Stimulated activated CD4-positive, alpha-beta T cell treated with anti-CD3 and anti-CD28 coated beads, Interleukin-2, amount 100 ng/mL, for 4 hours (primary cell): ENCODE data around the gene CFAP46.
A peak's percentile ranks its signal among the peaks of the same experiment; 100 is the strongest.

Experiments used
- DNase-seq: peaks from one replicate; pipeline ENCODE4 v3.0.0-alpha.2; 2020; ENCODE audit warnings: low read depth

CFAP46 gene

DNA sequence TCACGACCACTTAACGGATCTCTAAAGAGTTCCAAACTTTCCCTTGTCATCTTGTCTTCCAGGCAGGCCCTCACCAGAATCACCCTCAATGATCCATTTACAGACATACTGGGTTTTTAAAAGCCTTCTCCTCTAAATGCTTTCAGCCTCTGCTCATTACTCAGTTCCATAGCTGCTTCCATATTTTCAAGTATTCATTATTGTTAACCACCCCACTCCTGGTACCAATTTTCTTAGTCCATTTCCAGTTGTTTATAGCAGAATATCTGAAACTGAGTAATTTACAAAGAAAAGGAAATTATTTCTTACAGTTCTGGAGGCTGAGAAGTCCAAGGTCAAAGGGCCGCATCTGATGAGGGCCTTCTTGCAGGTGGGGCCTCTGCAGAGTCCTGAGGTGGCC lies 100.0 kb downstream of the CFAP46 start:
- no peak for DNase-seq

DNA sequence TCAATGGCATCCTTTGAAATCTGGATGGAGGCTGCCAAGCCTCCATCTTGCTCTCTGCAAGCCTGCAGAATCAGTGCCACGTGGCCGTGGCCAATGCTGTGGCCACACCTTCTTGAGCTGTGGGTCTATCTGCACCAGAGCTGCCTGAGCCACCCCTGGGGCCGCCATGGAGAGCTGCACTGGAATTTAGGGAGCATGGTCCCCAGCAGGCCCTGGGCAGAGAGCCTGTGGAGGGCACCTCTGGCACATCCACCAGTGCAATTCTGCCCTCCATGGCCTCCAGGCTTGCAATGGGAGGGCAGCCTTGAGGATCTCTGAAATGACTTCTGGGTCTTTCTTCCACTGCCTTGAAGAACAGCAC lies 100.8 kb downstream of the CFAP46 start:
- no peak for DNase-seq

- no peak for DNase-seq
Observed at GRCh38 chr10:132840698-132841614, 101.4 kb downstream of the CFAP46 start.

DNA sequence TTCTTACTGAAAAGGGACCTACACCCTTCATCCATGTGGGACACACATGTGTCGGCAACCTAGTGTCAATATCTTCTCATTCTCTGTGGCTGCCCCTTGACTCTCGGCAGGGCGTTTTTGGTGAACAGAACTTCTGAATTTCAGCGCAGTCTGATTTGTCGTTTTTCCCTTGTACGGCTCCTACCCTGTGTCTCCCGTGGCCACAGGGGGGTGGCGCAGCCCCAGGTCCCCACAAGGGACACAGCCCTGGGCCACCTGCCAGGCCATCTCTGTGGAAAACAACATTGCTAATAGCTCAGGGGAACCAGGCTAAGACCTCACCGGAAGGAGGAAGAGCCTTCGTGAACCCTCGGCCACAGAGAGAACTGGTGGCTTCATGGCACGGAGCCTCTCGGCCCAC lies 103.3 kb downstream of the CFAP46 start:
- DNase-seq = no peak

DNA sequence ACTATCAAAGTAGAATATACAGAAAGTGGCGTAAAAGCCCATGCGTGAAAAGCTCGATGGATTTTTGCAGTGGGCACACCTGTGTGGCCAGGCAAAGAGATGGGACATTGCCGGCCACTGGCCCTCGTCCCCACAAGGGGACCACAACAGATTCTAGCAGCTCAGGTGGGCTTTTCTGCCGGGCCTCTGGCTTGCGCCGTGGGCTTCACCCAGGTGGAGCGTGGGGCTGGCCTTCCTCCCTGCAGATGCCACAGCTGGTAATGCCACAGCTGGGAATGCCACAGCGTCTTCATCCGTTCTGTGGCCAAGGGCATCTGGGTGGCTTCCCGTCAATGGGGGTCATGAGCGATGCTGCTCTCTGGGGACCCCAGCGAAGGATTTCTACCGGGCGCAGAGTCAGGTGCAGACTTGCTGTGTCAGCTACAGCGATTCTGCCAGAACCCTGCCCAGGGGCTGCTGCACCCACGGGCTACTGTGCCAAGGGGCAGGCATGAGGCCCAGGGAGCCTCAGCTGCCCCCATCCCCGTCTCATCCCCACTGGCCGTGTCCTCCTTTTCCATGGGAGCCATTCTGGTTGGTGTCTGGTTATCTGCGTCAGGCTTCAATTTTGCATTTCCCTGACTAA lies 103.9 kb downstream of the CFAP46 start:
- DNase-seq = no peak

DNA sequence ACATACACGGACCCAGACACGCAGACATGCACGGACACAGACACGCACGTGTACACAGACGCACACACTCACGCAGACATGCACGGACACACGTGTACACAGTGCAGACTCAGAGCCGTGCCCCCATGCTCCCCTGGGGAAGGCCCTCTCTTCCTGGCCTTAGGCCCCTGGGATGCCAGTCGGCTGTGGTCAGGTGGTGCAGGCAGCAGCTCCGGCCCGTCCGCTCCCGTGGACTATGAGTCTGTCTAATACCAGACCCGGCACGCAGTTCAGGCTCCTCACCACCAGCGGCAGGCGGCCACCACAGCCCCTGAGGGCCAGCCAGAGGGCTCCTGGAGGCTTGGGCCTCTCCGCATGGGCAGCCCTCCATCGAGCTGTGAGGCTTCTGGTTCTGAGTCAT lies 104.5 kb downstream of the CFAP46 start:
- no peak for DNase-seq

GRCh38 chr10:132836832-132837540 lies 105.4 kb downstream of the CFAP46 start:
- peak; percentile 17 for DNase-seq

DNA sequence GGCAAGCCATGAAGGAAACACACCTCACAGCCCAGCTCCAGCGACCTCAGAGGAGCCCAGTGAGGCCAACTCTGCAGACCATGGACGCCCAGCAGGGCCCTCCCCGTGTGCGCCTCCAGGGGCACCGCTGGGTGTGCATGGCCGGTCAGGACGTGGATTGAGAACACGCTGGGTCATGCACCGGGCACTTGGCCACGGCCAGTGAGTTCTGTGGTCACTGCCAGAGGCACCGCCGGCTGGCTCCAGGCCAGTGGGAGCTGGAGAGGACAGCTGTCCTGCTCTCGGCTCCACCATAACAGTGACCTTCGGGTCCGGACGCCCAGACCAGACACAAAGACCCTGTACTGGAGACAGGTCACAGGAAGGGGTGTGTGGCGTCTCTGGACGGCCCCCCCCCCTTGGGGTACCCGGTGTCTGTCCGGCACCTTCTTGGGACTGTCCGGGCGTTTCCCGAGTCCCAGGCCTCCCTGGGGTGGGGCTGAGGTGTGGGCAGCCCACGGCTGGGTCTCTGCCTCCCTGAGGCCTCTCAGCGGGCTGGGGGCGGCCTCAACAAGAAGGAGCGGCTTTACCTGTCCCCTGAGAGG lies 106.0 kb downstream of the CFAP46 start:
- no peak for DNase-seq

GRCh38 chr10:132835848-132836233 lies 106.5 kb downstream of the CFAP46 start:
- DNase-seq = no peak

DNA sequence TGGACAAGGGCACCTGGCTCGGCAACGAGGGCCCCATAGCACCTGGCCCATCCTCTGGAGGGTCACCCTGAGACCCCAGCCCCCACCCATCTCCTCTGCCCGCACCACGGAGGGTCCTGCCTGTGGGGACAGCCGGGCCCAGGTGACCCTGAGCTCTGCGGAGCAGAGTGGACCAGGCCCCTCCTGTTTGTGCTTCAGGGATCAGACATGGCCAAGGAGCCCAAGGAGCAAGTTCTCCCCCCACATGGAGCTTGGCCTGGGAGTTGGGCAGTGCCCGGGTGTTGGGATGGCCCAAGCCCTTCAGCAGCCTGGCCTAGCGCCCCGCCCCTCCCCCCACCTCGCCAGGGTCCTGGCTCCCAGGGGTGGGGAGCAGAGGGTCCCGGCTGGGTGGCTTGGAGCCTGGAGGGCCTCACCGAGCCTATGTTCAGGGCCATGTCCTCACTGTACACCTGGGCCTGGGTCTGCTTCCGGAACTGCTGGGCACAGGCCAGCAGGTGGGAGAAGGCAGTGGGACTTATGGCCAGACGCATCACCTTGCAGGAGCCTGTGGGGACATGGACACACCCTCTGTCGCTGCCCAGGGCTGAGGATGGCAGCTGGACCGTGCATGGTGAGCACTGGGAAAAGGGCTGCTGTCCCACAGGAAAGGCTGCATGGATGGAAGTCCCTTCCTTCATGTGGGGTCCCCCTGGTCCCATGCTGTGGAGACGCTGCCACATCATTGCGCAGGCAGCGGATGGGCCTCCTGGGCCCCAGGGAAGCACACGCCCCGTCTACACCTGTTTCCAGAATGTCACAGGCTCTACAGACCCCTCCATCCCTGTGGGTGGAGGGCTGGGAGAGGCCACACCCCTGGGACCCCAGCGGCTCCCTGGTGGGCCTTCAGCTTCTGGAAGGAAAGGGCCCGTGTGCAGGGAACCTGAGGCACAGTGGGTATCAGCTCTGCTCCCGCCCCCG lies 107.2 kb downstream of the CFAP46 start:
- DNase-seq = no peak

DNA sequence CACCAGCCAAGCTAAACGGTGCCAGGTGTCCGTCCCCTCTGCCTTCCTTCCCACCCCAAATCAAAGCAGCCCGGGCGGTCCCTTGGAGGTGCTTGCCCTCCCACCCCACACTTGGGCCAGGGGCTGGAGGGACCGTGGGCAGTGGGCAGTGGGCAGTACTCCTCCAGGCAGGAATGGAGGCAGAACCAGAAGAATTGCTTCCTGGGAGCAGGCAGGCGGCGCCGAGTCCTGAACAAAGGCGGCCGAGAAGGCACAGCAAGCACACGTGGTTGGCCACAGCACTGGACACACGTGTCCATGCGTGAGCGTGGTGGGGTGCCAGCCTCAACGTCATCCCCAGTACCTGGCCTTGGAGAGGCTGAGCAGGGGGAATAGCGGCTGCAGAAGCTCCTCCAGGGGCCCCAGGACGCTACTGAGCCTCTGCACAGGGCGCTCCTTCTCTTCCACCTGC lies 108.0 kb downstream of the CFAP46 start:
- DNase-seq = no peak

GRCh38 chr10:132833421-132834111 lies 108.8 kb downstream of the CFAP46 start:
- no peak for DNase-seq

DNA sequence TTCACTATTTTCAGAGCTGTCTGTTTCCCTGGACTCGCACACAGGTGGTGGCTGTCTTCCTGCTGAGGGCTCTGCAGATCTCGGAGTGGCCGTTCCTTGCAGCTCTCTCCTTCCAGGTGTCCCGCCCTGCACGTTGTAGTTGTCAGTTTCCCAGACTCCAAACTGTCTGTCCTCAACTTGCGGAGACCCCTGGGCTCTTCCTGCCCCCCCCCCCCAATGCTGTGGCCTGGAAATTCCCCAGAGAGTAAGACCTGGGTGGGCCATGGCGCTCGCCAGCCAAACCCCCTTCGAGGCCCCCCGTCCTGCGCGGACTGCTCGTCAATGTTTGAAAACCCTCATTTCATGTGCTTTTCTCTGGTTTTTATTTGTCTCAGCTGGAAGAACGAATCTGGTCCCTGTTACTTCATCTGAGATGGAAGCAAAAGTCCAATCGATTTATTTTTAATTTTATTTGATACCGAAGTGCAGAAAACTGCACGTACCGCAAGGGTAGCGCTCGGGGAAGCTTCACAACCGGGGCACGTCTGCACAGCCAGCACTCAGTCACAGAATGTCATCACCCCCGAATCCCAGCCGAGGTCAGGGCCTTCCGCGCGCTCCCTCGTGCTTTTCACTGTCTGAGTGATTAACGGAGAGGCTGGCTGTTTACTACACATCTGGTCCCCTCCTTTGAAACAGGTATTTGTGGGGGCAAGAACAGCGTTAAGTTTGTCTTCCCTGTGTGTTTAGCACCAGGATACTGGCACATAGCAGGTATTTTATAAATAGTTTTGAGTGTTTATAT lies 110.0 kb downstream of the CFAP46 start:
- no peak for DNase-seq

GRCh38 chr10:132829403-132829802 lies 113.0 kb downstream of the CFAP46 start:
- DNase-seq = no peak

DNA sequence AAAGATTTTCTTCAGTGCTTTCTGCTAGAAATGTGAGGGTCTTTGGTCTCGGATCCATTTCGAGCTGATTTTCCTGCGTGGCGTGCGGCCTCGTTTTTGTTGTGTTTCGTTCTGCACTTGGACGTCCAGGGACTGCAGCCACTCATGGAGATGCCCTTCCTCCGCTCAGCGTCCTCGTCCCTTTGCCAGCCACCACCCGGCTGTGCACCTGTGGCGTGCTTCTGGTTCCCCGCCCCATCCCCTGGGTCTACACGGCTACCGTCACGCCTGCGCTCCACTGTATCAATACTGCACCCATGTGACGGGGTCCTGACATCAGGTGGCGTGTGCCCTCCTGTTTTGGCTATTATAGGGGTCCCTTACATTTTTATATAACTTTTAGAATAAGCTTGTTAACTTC lies 113.7 kb downstream of the CFAP46 start:
- DNase-seq = no peak

- DNase-seq = no peak
Observed at GRCh38 chr10:132827861-132828539, 114.4 kb downstream of the CFAP46 start.

DNA sequence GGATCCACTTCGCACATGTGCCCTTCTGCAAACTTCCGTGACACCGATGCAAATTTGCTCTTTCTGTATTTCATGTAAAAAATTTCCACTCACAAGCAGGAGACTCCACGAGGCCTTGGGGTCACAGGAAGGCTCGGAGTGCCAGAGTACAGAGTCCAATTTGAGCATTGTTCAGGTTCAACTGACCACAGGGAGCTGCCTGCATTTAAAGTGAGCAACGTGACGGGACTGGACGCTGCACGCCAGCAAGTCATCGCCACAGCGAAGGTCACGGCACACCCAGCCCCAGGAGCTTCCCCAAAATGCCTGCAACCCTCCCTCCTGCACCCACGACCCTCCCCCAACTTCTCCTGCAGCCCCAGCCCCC lies 115.0 kb downstream of the CFAP46 start:
- DNase-seq = no peak

- no peak for DNase-seq
Observed at GRCh38 chr10:132826524-132827422, 115.6 kb downstream of the CFAP46 start.
